HFFc6 (cell line): ENCODE measurements around the gene PEF1. TPM values are rescaled to one million over a fixed set of nuclear protein-coding genes. Genes with fewer than 3 reads are reported as not detected.

ENCODE experiments used
- DNase-seq: peaks from one replicate; pipeline ENCODE4 v3.0.0-alpha.2; 2018
- H3K27ac Mint-ChIP-seq: 2 replicates; pipeline ENCODE4 v1.8.0; 2020; ENCODE audit warnings: mild to moderate bottlenecking, mixed read lengths
- H3K27me3 Mint-ChIP-seq: 2 replicates; pipeline ENCODE4 v1.8.0; 2021; ENCODE audit warnings: mild to moderate bottlenecking, moderate library complexity, mixed read lengths; ENCODE audit not compliant: insufficient read depth
- H3K36me3 Mint-ChIP-seq: 2 replicates; pipeline ENCODE4 v1.8.0; 2021; ENCODE audit warnings: low read depth, mixed read lengths
- H3K4me1 Mint-ChIP-seq: 2 replicates; pipeline ENCODE4 v1.8.0; 2020; ENCODE audit warnings: low read depth, mixed read lengths
- H3K4me3 Mint-ChIP-seq: 2 replicates; pipeline ENCODE4 v1.8.0; 2020; ENCODE audit warnings: mild to moderate bottlenecking, moderate library complexity, mixed read lengths
- H3K9me3 Mint-ChIP-seq: 2 replicates; pipeline ENCODE4 v1.8.0; 2020; ENCODE audit warnings: mild to moderate bottlenecking, mixed read lengths
- total RNA-seq, 6 experiments: library from RNA; stranded (reverse); fragmentation: NEBNext Ultra II Directional; extraction: Animal tissue kit (Norgen Biotek cat#: 25700); gene quantifications; 2 replicates in 1 of 6; 3 replicates in 5 of 6; pipeline ENCODE4 v1.2.3, GENCODE V29; 2021
- TF ChIP-seq, protein P1 (sequence below): fragments of 200-600 bp; sonication (generic); IDR thresholded peaks from 2 replicates; pipeline ENCODE4 v1.5.0; 2021; ENCODE audit warnings: antibody characterized with exemption, mild to moderate bottlenecking

Gene PEF1
- total RNA-seq, 6 experiments from 2014 or later: 65.8 to 81.3 (median 69.3) TPM

- peak overlapping the region; percentile 76 for H3K27ac Mint-ChIP-seq
- H3K4me1 Mint-ChIP-seq: peaks cover 25% of the 10 kb centered on the region
- DNase-seq: peak; percentile 66
- no peaks in the 10 kb centered on the region for H3K36me3 Mint-ChIP-seq
- no peak overlapping the region for H3K4me3 Mint-ChIP-seq
- peaks cover 2% of the 10 kb centered on the region for H3K27me3 Mint-ChIP-seq
- no peaks in the 10 kb centered on the region for H3K9me3 Mint-ChIP-seq
- TF ChIP-seq, protein P1, sequence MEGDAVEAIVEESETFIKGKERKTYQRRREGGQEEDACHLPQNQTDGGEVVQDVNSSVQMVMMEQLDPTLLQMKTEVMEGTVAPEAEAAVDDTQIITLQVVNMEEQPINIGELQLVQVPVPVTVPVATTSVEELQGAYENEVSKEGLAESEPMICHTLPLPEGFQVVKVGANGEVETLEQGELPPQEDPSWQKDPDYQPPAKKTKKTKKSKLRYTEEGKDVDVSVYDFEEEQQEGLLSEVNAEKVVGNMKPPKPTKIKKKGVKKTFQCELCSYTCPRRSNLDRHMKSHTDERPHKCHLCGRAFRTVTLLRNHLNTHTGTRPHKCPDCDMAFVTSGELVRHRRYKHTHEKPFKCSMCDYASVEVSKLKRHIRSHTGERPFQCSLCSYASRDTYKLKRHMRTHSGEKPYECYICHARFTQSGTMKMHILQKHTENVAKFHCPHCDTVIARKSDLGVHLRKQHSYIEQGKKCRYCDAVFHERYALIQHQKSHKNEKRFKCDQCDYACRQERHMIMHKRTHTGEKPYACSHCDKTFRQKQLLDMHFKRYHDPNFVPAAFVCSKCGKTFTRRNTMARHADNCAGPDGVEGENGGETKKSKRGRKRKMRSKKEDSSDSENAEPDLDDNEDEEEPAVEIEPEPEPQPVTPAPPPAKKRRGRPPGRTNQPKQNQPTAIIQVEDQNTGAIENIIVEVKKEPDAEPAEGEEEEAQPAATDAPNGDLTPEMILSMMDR: no peak
Observed at GRCh38 chr1:31605908-31606427, 38.7 kb downstream of the PEF1 start.

- H3K36me3 Mint-ChIP-seq: no peaks in the 10 kb centered on the region
- H3K27me3 Mint-ChIP-seq: peaks cover 4% of the 10 kb centered on the region
- no peaks in the 10 kb centered on the region for H3K9me3 Mint-ChIP-seq
- H3K27ac Mint-ChIP-seq: no peak overlapping the region
- H3K4me3 Mint-ChIP-seq: no peak overlapping the region
- DNase-seq: no peak
- TF ChIP-seq, protein P1: no peak
- peaks cover 16% of the 10 kb centered on the region for H3K4me1 Mint-ChIP-seq
Observed at GRCh38 chr1:31602081-31602480, 42.6 kb downstream of the PEF1 start.

GRCh38 chr1:31600641-31601040 lies 44.0 kb downstream of the PEF1 start:
- no peak overlapping the region for H3K27ac Mint-ChIP-seq
- no peaks in the 10 kb centered on the region for H3K36me3 Mint-ChIP-seq
- H3K9me3 Mint-ChIP-seq: no peaks in the 10 kb centered on the region
- DNase-seq: no peak
- H3K4me3 Mint-ChIP-seq: no peak overlapping the region
- peaks cover 6% of the 10 kb centered on the region for H3K27me3 Mint-ChIP-seq
- TF ChIP-seq, protein P1: no peak
- peaks cover 5% of the 10 kb centered on the region for H3K4me1 Mint-ChIP-seq

- Mint-ChIP-seq H3K9me3 (no peaks in the 10 kb centered on the region), H3K4me3 (no peak overlapping the region), H3K36me3 (no peaks in the 10 kb centered on the region), H3K27me3 (peaks cover 8% of the 10 kb centered on the region), H3K4me1 (no peaks in the 10 kb centered on the region), H3K27ac (no peak overlapping the region)
- DNase-seq: no peak
- TF ChIP-seq, protein P1: no peak
Observed at GRCh38 chr1:31598980-31599379, 45.7 kb downstream of the PEF1 start.

- no peak for DNase-seq
- H3K9me3 Mint-ChIP-seq: no peaks in the 10 kb centered on the region
- H3K36me3 Mint-ChIP-seq: no peaks in the 10 kb centered on the region
- peaks cover 7% of the 10 kb centered on the region for H3K4me1 Mint-ChIP-seq
- H3K4me3 Mint-ChIP-seq: no peak overlapping the region
- H3K27me3 Mint-ChIP-seq: peaks cover 8% of the 10 kb centered on the region
- H3K27ac Mint-ChIP-seq: no peak overlapping the region
- TF ChIP-seq, protein P1: no peak
Observed at GRCh38 chr1:31596737-31597097, 48.0 kb downstream of the PEF1 start.
